ENCODE measurements around the gene MELK.

DNA sequence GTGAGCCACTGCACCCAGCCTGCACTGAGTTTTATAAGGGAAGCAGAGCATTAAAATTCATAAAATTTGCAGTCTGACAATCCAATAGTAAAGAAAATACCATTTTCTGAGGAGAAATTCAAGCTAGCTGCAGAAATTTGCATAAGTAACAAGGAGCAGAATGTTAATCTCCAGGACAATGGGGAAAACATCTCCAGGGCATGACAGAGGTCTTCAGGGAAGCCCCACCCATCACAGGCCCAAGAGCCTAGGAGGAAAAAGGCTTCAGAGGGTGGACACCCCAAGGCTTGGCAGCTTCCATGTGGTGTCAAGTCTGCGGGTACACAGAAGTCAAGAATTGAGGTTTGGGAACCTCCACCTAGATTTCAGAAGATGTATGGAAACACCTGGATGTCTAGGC lies 37.6 kb upstream of the MELK start:
- TF ChIP-seq EZH2 (IDR thresholded peaks at IDR 0.05; ENCODE audit: borderline replicate concordance) (no peak), EZH2phosphoT487 (IDR thresholded peaks at IDR 0.05; ENCODE audit: low read depth, severe bottlenecking, unreplicated experiment) (no peak)
- TF ChIP-seq, protein P1, sequence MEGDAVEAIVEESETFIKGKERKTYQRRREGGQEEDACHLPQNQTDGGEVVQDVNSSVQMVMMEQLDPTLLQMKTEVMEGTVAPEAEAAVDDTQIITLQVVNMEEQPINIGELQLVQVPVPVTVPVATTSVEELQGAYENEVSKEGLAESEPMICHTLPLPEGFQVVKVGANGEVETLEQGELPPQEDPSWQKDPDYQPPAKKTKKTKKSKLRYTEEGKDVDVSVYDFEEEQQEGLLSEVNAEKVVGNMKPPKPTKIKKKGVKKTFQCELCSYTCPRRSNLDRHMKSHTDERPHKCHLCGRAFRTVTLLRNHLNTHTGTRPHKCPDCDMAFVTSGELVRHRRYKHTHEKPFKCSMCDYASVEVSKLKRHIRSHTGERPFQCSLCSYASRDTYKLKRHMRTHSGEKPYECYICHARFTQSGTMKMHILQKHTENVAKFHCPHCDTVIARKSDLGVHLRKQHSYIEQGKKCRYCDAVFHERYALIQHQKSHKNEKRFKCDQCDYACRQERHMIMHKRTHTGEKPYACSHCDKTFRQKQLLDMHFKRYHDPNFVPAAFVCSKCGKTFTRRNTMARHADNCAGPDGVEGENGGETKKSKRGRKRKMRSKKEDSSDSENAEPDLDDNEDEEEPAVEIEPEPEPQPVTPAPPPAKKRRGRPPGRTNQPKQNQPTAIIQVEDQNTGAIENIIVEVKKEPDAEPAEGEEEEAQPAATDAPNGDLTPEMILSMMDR (IDR thresholded peaks at IDR 0.05; ENCODE audit: poor library complexity), result no peak

Data from hepatocyte (in vitro differentiated cells).